ENCODE measurements around the gene LPIN1. TPM values are rescaled to one million over a fixed set of nuclear protein-coding genes. Genes with fewer than 3 reads are reported as not detected.

LPIN1 gene
- total RNA-seq, 1 experiment from 2014 or later = 13.9 TPM

DNA sequence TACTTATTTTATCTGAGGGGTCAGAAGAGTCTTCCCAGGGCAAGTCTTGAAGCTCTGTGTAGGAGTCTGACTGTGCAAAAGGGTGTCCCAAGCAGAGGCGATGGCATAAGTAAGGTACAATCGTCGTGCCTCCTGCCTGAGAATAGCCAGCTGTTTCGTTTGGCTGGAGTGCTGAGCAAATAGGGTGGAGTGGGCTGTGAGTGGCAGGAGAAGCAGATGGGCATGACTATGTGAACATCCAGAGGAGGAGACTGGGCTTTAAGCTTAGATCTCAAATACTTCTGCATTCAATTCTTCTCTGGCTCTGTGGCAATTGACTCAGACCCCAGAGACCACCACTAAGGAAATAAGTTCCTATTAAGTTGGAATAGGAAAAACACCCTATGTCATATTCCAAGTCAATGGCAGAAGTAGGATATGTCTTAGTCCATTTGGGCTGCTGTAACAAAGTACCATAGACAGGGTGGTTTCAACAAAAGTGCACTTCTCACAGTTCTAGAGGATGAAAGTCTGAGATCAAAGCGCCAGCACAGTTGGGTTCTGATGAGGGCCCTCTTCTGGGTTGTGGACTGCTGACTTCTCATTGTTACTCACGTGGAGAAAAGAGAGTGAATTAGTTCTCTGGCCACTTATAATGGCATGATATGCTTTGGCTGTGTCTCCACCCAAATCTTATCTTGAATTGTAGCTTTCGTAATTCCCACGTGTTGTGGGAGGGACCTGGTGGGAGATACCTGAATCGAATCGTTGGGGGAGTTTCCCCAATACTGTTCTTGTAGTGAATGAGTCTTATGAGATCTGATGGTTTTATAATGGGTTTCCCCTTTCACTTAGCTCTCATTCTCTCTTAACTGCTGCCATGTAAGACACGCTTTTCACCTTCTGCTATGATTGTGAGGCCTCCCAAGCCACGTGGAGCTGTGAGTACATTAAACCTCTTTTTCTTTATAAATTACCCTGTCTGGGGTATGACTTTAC lies 120.2 kb downstream of the LPIN1 start (continued):
- TF ChIP-seq FOXJ3 (CRISPR knock-in tag; IDR thresholded peaks at IDR 0.05; ENCODE audit: borderline replicate concordance) (no peak), NFYB (CRISPR knock-in tag; conservative IDR thresholded peaks at IDR 0.05; ENCODE audit: low read depth) (no peak), ZNF263 (CRISPR knock-in tag; IDR thresholded peaks at IDR 0.05; ENCODE audit: low read depth) (no peak), ZNF219 (CRISPR knock-in tag; IDR thresholded peaks at IDR 0.05; ENCODE audit: borderline replicate concordance) (no peak)
- TF ChIP-seq, protein P1, sequence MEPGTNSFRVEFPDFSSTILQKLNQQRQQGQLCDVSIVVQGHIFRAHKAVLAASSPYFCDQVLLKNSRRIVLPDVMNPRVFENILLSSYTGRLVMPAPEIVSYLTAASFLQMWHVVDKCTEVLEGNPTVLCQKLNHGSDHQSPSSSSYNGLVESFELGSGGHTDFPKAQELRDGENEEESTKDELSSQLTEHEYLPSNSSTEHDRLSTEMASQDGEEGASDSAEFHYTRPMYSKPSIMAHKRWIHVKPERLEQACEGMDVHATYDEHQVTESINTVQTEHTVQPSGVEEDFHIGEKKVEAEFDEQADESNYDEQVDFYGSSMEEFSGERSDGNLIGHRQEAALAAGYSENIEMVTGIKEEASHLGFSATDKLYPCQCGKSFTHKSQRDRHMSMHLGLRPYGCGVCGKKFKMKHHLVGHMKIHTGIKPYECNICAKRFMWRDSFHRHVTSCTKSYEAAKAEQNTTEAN (CRISPR knock-in tag; IDR thresholded peaks at IDR 0.05) = no peak
- TF ChIP-seq, protein P2, sequence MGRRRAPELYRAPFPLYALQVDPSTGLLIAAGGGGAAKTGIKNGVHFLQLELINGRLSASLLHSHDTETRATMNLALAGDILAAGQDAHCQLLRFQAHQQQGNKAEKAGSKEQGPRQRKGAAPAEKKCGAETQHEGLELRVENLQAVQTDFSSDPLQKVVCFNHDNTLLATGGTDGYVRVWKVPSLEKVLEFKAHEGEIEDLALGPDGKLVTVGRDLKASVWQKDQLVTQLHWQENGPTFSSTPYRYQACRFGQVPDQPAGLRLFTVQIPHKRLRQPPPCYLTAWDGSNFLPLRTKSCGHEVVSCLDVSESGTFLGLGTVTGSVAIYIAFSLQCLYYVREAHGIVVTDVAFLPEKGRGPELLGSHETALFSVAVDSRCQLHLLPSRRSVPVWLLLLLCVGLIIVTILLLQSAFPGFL (CRISPR knock-in tag; IDR thresholded peaks at IDR 0.05; ENCODE audit: borderline replicate concordance) = no peak

DNA sequence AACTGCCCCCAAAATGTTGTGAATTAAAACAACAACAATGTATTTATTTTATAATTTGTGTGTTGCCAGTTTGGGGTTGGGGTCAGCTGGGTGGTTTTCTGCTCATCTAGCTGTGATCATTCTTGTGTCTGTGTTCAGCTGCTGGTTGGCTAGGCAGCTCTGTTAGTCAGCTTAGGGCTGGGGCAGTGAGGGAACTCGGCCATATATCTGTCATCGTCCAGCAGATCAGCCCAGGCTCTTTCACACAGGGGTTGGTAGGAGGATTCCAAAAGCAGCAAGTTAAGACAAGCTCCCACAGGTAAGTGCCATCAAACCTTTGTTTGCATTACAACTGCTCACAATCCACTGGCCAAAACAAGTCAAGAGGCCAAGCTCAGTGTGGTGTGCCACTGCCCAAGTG lies 121.5 kb downstream of the LPIN1 start:
- no peak overlapping the region for H3K27ac Mint-ChIP-seq
- ChIA-PET CTCF (no interaction called here), POLR2A (no interaction called here)
- DNase-seq (ENCODE audit: low spot score) (no peak), ATAC-seq (no peak; the same call in 1 of the 2 replicates)
- H3K4me1 Mint-ChIP-seq = peaks cover 46% of the 10 kb centered on the region
- H3K27me3 Mint-ChIP-seq (ENCODE audit: low read depth) = no peaks in the 10 kb centered on the region
- peaks cover 13% of the 10 kb centered on the region for H3K9me3 Mint-ChIP-seq
- no peak for TF ChIP-seq NFE2L1 (CRISPR knock-in tag; IDR thresholded peaks at IDR 0.05)
- TF ChIP-seq, protein P3, sequence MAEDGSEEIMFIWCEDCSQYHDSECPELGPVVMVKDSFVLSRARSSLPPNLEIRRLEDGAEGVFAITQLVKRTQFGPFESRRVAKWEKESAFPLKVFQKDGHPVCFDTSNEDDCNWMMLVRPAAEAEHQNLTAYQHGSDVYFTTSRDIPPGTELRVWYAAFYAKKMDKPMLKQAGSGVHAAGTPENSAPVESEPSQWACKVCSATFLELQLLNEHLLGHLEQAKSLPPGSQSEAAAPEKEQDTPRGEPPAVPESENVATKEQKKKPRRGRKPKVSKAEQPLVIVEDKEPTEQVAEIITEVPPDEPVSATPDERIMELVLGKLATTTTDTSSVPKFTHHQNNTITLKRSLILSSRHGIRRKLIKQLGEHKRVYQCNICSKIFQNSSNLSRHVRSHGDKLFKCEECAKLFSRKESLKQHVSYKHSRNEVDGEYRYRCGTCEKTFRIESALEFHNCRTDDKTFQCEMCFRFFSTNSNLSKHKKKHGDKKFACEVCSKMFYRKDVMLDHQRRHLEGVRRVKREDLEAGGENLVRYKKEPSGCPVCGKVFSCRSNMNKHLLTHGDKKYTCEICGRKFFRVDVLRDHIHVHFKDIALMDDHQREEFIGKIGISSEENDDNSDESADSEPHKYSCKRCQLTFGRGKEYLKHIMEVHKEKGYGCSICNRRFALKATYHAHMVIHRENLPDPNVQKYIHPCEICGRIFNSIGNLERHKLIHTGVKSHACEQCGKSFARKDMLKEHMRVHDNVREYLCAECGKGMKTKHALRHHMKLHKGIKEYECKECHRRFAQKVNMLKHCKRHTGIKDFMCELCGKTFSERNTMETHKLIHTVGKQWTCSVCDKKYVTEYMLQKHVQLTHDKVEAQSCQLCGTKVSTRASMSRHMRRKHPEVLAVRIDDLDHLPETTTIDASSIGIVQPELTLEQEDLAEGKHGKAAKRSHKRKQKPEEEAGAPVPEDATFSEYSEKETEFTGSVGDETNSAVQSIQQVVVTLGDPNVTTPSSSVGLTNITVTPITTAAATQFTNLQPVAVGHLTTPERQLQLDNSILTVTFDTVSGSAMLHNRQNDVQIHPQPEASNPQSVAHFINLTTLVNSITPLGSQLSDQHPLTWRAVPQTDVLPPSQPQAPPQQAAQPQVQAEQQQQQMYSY (CRISPR knock-in tag; IDR thresholded peaks at IDR 0.05) = no peak
- TF ChIP-seq SOX15 (CRISPR knock-in tag; IDR thresholded peaks at IDR 0.05) = no peak
- TF ChIP-seq, protein P4, sequence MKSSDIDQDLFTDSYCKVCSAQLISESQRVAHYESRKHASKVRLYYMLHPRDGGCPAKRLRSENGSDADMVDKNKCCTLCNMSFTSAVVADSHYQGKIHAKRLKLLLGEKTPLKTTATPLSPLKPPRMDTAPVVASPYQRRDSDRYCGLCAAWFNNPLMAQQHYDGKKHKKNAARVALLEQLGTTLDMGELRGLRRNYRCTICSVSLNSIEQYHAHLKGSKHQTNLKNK (CRISPR knock-in tag; IDR thresholded peaks at IDR 0.05) = no peak
- TF ChIP-seq, protein P5, sequence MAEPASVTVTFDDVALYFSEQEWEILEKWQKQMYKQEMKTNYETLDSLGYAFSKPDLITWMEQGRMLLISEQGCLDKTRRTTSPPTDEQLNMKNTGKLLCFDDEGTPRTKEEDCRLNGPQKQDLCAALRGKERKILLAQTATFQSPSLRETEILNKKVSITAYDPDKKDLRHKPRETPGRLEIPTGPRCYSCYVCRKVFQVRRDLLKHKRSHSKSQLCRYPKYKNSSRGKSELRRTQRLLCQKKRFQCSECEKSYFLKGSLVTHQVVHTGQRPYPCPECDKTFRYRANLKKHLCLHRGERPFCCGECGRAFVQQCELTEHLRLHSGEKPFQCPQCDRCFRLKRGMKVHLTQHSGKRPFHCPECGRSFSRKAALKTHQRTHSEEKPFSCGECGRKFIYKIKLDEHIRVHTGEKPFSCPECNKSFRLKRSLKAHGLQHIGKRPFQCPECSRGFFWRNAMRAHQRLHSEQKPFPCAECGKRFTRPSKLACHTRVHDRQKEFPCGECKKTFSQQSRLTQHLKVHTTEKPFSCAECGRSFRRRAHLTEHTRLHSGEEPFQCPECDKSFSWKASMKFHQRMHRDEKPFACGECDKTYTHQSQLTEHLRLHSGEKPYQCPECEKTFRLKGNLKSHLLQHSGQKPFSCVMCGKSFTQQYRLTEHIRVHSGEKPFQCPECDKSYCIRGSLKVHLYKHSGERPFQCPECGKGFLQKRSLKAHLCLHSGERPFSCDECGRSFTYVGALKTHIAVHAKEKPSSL (CRISPR knock-in tag; conservative IDR thresholded peaks at IDR 0.05) = no peak
- TF ChIP-seq MYBL2 (CRISPR knock-in tag; IDR thresholded peaks at IDR 0.05) = no peak
- TF ChIP-seq ZNF317 (CRISPR knock-in tag; IDR thresholded peaks at IDR 0.05; ENCODE audit: borderline replicate concordance, low read depth) = no peak
- TF ChIP-seq FOXJ3 (CRISPR knock-in tag; IDR thresholded peaks at IDR 0.05; ENCODE audit: borderline replicate concordance) = no peak
- TF ChIP-seq ZBTB21 (CRISPR knock-in tag; IDR thresholded peaks at IDR 0.05; ENCODE audit: borderline replicate concordance) = no peak
- TF ChIP-seq ZNF396 (CRISPR knock-in tag; IDR thresholded peaks at IDR 0.05; ENCODE audit: borderline replicate concordance) = no peak
- TF ChIP-seq ZNF232 (CRISPR knock-in tag; IDR thresholded peaks at IDR 0.05) = no peak
- TF ChIP-seq GABPB1 (CRISPR knock-in tag; IDR thresholded peaks at IDR 0.05) = no peak
- H3K4me3 Mint-ChIP-seq = no peak overlapping the region
- peaks cover 5% of the 10 kb centered on the region; the same call in 1 of the 2 replicates for H3K36me3 Mint-ChIP-seq
